ENCODE results near the gene OR7G3.

The OR7G3 gene

DNA sequence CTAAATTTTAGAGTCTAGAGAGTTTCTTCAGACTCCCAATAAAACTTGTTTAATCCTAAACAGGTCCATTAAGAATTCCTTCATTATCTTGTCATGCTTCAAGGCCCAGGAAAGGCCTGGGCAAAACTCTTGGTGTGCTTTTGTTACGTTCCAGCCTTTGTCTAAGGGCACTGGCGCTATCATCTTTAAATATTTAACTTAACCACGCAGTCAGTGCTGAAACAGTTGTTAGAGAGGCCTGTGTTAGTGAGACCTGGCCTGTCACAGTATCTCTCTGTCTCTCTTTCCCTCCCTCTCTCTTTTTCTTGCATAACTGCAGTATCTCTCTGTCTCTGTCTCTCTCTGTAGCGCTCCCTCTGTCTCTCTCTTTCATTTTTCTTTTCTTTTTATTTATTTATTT lies 48.1 kb downstream of the OR7G3 start:
- no peaks in the 10 kb centered on the region for H3K36me3 ChIP-seq (ENCODE audit: control insufficient read depth, insufficient read depth, low read length)
- peaks cover 19% of the 10 kb centered on the region for H3K4me1 ChIP-seq (ENCODE audit: control insufficient read depth, insufficient read depth, low read length)
- no peaks in the 10 kb centered on the region for H3K27me3 ChIP-seq (ENCODE audit: control insufficient read depth, insufficient read depth, low read length)
- H3K9ac ChIP-seq (ENCODE audit: low read length): no peak overlapping the region
- H3K9me3 ChIP-seq (ENCODE audit: control insufficient read depth, low read length): no peaks in the 10 kb centered on the region
- H3K4me3 ChIP-seq (ENCODE audit: low read length): no peak overlapping the region

DNA sequence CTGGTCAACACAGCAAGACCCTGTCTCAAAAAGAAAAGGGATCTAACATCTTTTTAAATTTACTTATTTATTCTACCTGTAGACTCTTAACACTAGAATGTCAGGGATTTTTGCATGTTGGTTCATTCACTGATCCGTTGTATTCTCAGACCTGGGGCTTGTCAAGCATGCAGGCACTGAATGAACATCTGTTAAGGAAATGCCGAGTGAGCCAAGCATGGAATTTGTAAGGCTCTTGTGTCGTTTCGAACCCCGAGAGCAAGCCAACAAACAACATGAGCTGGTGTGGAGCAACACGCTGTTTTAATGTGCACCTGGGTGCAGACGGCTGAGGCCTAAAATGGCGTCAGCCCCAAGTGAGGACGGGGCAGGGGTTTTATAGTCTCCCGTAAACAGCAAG lies 49.8 kb downstream of the OR7G3 start:
- Histone ChIP-seq H3K9ac (ENCODE audit: low read length) (no peak overlapping the region), H3K4me1 (ENCODE audit: control insufficient read depth, insufficient read depth, low read length) (peaks cover 19% of the 10 kb centered on the region), H3K4me3 (ENCODE audit: low read length) (no peak overlapping the region), H3K9me3 (ENCODE audit: control insufficient read depth, low read length) (no peaks in the 10 kb centered on the region), H3K36me3 (ENCODE audit: control insufficient read depth, insufficient read depth, low read length) (no peaks in the 10 kb centered on the region), H3K27me3 (ENCODE audit: control insufficient read depth, insufficient read depth, low read length) (no peaks in the 10 kb centered on the region)
